Cardiac fibroblast (primary cell): ENCODE measurements around the gene NDUFS8.

Experiments
- DNase-seq, 2 donors: peaks; one replicate each; pipeline versions ENCODE4 v3.0.0 to v3.0.0-alpha.2; 2010; ENCODE audit warnings: low read depth in 2 of 2
- H3K4me3 ChIP-seq, 2 donors: replicated peaks in 1 of 2; 1 replicate in 1 of 2; 2 replicates in 1 of 2; pipeline ENCODE4 v1.5.1; 2011; ENCODE audit warnings: low read depth in 2 of 2, low read length in 2 of 2, mild to moderate bottlenecking in 2 of 2, moderate library complexity in 1 of 2
- CTCF ChIP-seq: IDR thresholded peaks from one replicate; pipeline ENCODE4 v1.5.1; 2011; ENCODE audit warnings: low read depth, mild to moderate bottlenecking, low read length, inconsistent platforms

The NDUFS8 gene

GRCh38 chr11:68022531-68022930 lies 8.0 kb upstream of the NDUFS8 start:
- H3K4me3 ChIP-seq = no peak overlapping the region
- DNase-seq = no peak
- no peak for TF ChIP-seq CTCF

- no peak overlapping the region for H3K4me3 ChIP-seq
- TF ChIP-seq CTCF = no peak
- DNase-seq = no peak
Observed at GRCh38 chr11:68024508-68024907, 6.0 kb upstream of the NDUFS8 start.

- no peak overlapping the region for H3K4me3 ChIP-seq
- DNase-seq = no peak
- TF ChIP-seq CTCF = no peak
Observed at GRCh38 chr11:68025047-68025446, 5.4 kb upstream of the NDUFS8 start.

- H3K4me3 ChIP-seq = no peak overlapping the region
- DNase-seq = no peak
- no peak for TF ChIP-seq CTCF
Observed at GRCh38 chr11:68026391-68027105, 3.9 kb upstream of the NDUFS8 start.

GRCh38 chr11:68027667-68028066 lies 2.8 kb upstream of the NDUFS8 start:
- H3K4me3 ChIP-seq = no peak overlapping the region
- no peak for TF ChIP-seq CTCF
- no peak for DNase-seq

GRCh38 chr11:68028802-68029545 lies 1.5 kb upstream of the NDUFS8 start:
- TF ChIP-seq CTCF = no peak
- H3K4me3 ChIP-seq = no peak overlapping the region
- peak; percentile 40 to 55 for DNase-seq
